Activated CD4-positive, alpha-beta T cell treated with anti-CD3 and anti-CD28 coated beads for 4 hours (primary cell): ENCODE measurements around the gene INPP4A.

Source experiments
- DNase-seq, 2 donors: peaks; one replicate each; pipeline ENCODE4 v3.0.0-alpha.2; 2020

Gene INPP4A

DNA sequence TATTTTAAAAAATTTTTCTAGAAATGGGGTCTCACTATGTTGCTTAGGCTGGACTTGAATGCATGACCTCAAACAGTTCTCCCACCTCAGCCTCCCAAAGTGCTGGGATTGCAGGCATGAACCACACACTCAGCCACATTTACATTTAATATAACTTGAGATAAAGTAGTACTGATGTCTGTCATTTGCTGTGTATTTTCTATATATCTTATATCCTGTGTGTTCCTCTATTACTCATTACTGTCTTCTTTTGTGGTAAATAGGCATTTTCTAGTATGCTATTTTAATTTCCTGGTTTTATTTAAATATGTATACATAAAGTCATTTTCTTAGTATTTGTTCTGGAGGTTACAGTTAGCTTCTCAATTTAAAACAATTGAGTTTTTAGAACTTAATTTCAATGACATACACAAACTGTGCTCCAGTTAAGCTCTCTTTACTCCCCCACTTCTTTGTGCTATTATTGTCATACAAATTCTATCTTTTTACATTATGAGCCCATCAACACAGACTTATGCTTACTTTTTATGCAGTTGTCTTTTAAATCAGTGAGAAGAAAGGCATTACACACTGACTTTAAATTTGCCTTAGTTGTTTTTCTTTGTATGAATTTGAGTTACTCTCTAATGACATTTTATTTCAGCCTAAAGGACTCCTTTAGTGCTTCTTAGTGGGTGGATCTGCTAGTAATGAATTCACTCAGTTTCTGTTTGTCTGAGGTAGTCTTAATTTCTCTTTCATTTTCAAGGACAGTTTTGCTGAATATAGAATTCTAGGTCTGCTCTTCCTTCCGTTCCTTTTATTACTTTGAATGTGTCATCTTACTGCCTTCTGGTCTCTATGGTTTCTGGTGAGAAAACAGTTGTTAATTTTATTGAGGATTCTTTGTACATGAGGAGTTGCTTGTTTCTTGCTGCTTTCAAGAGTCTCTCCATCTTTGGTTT is 6.2 kb upstream of the INPP4A start:
- no peak for DNase-seq

GRCh38 chr2:98441706-98442450 is 2.8 kb upstream of the INPP4A start:
- no peak for DNase-seq

DNA sequence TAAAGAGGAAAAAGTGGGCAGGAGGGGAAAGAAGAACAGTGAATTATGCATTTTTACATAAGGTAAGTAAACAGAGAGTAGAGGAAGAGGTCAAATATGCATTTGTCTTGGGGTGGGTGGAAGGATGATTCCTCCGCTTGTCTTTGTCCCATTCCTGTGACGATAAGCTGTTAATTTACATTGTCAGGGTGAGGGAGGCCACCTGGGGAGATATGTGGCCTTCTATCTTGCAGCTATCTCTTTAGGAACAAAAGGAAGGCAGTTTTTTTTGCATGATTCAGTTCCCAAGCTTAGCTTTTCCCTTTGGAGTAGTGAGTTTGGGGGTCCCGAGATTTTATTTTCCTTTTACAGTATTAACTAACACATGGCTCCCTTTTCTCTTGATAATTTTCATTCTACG is 2.2 kb upstream of the INPP4A start:
- DNase-seq = no peak

DNA sequence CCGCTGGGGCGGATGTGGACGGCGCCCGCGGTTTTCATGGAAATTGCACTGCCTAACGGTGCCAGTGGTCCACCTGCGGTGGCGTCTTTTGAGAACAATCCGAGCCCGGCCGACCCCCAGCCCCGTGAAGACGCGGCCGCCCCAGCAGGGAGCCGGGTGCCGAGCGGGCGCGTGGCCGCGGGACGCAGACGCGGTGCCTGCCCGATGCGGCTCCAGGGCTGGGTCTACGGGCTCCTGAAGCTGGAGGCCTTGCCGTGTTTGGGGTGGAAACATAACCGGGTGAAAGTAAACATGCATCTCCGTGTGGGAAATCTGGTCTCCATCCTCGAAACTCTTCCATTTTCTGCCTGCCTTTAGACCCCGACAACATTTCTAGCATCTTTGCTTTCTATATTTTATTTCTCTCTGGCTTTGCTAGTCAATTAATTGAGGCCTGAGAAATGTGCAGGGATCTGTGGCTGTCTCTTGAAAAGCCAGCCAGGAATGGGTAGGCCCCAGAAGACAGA is 572 bp downstream of the INPP4A start:
- no peak for DNase-seq

DNA sequence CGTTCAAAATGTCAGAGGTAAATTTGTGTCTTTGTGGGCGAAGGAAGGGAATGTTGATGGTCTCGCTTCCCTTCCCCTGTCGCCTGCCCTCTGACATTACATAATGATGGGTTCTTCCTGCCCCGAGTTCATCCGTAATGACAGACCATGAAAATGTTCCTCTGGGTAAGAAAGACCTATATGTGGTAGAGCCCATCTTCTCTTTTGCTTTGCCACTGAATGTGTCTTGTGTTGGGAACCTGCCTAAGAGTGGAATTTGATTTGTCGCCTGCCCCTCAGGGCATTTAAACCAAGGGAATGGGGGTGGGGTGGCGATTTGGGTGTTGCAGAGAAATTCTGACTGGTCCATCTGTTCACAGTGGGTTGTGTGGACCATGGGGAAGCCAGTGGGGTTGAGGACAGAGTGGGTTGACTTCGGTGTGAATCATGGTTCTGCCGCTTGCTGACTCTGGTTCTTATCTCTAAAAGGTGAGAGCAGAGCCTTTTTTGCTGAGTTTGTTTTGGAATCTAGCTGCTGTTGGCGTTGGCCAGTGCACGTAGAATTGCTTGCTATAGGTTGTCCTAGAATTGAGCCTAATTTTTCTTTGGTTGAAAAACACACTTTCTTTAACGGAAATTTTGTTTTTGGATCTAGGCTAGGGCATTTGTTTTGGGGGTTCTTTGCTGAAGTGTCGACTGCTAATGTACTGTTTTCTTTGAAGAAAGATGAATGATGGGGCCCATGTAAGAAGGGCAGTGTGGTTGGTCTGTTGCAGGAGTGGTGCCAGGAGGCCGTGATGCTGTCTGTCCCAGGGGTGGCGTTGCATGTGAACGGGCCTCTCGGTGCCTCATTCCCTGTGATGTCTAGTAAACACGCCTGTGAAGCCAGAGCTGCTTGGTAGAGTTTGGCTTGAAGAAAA is 1.3 kb downstream of the INPP4A start:
- DNase-seq = peak in 1 of 2 donors; percentile 37

DNA sequence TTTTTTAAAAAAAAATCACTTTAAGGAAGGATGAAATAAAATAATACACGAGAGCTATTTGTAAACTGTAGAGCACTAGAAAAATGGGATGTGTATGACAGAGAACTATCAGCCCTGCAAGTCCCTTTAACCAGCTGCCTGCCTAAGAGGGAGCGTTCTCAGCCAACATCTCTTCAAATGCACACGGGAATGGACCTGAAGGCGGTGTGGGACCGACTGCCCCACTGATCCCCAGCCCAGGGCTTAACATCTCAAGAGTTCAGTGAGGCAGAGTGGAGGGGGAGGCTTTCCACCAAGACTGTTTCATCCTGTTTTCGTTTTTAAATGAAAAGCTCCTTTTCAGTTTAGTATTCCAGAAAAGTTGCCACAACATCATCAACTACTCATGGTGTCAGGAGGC is 2.2 kb downstream of the INPP4A start:
- DNase-seq = no peak

- no peak for DNase-seq
Observed at GRCh38 chr2:98448441-98449145, 3.9 kb downstream of the INPP4A start.

DNA sequence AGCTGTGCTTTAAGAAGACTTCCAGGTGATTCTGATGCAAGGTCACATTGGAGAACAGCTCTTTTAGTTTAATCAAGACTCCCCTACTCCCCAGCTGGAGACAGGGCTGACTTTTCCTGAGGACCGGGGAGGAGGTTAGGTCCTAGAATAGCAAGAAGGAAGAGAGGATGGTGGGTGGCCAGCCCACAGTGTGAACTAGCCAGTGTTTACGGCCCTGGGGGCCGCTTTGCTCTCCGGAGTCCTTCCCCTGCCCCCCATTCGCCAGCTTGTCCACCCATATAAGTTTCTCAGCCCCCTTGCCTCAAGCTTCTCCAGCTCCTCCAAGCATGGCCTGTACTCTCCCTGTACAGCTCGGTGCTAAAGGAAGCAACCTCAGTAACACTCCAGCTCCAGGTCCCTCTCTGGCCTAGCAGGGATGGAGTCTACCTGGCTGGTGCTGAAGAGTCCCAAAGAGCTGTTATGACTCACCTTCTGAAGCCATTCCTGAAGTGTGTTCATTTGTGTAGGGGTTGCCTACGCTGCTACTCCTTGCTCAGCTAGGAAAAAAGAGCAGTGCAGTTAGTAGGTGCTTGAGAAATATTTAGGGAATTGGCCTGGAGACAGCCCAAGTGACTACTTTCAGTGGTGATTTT is 7.9 kb downstream of the INPP4A start:
- DNase-seq = no peak

- no peak for DNase-seq
Observed at GRCh38 chr2:98453083-98453482, 8.4 kb downstream of the INPP4A start.

DNA sequence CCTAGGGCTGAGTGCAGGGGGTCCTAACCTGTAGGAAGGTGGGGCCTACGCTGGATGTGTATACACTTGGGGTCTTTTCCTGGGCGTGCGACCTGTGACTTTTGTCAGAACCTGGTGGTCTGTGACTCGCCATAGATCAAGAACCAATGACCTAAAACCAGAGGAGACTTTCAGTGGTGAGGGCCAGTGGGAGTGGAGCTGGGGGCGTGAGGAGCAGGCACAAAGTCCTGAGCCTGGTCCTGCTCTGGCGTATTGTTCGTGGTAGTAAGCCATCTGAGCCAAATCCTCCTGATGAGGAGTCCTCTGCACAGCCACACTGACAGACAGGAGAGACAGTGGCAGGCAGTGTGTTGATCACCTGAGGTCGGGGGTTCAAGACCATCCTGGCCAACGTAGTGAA is 8.9 kb downstream of the INPP4A start:
- DNase-seq = no peak

- DNase-seq = no peak
Observed at GRCh38 chr2:98454073-98454472, 9.4 kb downstream of the INPP4A start.

GRCh38 chr2:98454500-98455235 is 10.0 kb downstream of the INPP4A start:
- peak in 1 of 2 donors; percentile 30 for DNase-seq

GRCh38 chr2:98455494-98455976 is 10.9 kb downstream of the INPP4A start:
- peak in 1 of 2 donors; percentile 28 for DNase-seq

GRCh38 chr2:98457045-98457696 is 12.5 kb downstream of the INPP4A start:
- no peak for DNase-seq

GRCh38 chr2:98458207-98458606 is 13.5 kb downstream of the INPP4A start:
- DNase-seq = peak; percentile 48 to 49

DNA sequence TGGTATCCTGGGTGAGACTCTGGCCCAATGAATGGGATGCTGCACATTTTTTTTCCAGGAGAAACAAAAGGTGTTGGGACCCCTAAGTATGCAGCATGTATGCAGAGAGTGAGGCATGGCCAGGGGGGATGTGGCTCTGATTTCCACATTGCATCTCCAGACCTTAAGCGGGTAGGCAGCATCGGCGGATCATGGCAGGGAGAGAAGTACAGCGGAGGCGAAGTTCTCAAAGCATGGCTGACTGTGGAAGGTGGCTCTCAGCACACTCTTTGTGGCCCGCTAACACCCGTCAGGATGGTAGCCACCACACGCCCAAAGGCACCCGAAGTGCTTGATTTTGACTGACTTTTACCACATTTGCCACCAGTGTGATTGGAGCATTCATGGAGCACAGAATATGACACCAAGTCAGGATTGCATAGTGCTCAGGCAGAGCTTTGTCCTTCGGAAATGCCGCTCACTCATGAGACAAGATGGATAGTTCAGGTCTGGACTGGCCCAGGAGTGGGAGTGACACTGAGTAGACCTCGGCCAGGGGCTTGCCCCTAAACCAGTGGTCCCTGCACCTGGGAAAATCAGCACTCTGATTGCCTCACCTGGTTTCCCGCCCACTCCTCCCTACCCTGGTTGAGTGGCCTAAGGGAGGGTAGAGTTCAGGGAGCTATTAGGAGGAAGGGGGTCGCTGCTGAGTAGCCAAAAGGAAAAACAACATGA is 14.2 kb downstream of the INPP4A start:
- no peak for DNase-seq

DNA sequence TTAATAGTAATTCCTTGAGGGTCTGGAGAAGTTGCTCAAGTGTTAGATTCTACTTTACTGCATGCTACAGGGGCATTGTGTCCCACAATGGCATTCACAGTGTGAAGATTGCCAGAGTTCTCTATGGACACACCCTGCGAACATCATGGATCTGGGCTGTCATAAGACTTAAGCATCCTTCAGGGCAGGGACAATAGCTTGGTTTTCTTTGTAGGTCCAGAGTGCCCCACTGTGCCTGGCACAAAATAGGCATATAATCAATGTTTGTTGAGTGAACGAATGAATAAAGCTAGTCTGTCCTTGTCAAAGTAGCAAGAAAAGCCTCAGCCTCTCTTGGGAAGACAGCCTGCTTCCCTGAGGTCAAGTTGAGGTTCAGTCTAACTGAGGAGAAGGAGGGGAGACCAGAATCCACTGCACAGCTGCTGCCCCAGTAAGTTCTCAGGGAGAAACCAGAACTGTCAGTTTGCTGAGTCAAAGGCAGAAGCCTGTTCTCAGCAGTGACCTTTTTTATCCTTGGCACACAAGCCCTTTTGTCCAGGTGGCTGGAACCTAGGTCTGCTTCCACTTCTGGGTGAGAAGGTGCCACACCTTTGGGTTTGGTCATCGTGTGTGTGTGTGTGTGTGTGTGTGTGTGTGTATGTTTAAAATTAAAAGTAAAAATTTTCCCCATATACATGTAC is 15.0 kb downstream of the INPP4A start:
- DNase-seq = no peak

GRCh38 chr2:98460573-98461497 is 16.2 kb downstream of the INPP4A start:
- DNase-seq = peak; percentile 57 to 60
